ENCODE data around the gene ZFYVE1.

GRCh38 chr14:72998252-72998903 is 28.5 kb downstream of the ZFYVE1 start:
- TF ChIP-seq CTCF (IDR thresholded peaks at IDR 0.05) (no peak), POLR2A (IDR thresholded peaks at IDR 0.05) (no peak)
